GM18951 (cell line): Measurements from ENCODE around the gene LUC7L.
"Not testable (repeated sequence)": the region's sequence is repeated elsewhere in the genome, so short reads cannot be mapped to it uniquely, and the experiment has no call there.

Source experiments
- POLR2A ChIP-seq: IDR thresholded peaks from 4 replicates; pipeline ENCODE4 v1.6.1; 2011; ENCODE audit warnings: mild to moderate bottlenecking; ENCODE audit not compliant: insufficient read length, insufficient read depth; ENCODE audit errors: extremely low read depth
- in situ Hi-C: fragments of 300-500 bp; cut with MboI; formaldehyde crosslinking; loops from one replicate; pipeline ENCODE4 v1.12.0; 2022; ENCODE audit warnings: low sequenced_read_pairs, mixed read lengths, inconsistent platforms; ENCODE audit not compliant: unreplicated experiment

LUC7L gene

GRCh38 chr16:266258-267164 lies 37.3 kb upstream of the LUC7L start:
- in situ Hi-C loops = no loop called here
- no peak for TF ChIP-seq POLR2A

DNA sequence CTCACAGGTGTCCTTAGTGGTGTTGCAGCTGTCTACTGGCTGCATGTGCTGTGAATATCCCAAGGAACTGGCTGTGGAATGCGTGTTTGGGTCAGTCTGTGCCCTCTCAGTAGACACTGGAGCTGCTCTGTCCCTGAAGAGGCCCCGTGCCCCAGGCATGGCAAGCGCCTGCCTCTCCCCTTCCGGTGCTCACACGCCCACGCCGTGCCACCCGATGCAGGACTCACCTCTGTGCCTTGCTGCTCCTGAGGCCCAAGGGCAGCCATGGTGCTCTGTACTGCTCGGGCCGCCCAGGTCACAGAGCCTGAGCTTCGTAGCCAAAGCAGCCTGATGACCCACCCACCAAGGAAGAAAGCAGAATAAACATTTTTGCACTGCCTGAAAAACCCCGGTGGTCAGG lies 36.5 kb upstream of the LUC7L start:
- in situ Hi-C loops = no loop called here

DNA sequence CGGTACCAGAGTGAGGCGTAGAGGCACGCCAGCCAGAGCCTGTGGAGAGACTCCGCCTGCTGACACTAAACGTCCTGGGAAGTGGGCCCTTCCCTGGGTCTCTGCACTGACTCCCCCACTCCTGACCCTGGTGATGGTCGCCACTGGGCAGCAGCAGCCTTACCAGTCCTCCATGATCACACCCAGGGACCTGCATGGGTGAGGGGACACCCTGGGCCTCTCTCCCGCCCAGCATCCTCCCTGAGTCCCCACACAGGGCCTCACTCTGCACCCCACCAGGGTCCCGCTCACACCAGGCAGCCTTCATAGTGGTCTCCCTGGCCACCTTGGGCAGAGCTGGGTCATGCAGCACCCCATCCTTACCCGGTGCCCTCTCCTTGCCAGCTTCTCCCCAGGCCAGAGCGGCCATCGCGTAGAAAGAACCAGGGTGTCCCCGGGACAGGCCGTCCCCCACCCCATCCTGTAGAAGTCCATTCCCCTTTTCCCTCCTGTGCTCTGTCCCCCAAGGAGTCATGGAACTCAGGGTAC lies 35.8 kb upstream of the LUC7L start:
- no peak for TF ChIP-seq POLR2A
- in situ Hi-C loops = no loop called here

More for the DNA sequence above, 36.5 kb upstream of the LUC7L start:
- no peak for TF ChIP-seq POLR2A

DNA sequence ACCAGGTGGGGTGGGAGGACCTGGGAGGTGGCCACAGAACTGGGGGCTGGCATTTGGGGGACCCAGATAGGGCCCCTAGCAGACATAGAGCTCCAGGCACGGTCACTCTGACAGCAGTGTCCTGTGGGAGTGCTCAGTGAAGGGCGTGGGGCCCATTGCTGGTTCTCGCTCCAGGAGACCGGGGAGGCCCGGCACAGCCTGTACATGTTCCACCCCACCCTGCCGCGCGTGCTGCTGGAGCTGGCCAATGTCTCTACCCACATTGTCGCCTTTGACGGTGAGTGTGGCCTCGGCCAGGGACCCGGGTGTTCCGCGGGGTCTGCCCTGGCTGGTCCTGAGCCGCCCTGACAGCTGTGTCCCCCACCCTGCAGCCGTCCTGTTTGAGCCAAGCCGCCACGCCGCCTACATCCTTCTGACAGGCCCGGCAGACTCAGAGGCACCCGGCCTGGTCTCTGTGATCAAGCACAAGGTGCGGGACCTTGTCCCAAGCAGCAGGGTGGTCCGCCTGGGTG lies 35.2 kb upstream of the LUC7L start:
- in situ Hi-C loops = no loop called here
- no peak for TF ChIP-seq POLR2A

GRCh38 chr16:263944-264343 lies 34.7 kb upstream of the LUC7L start:
- in situ Hi-C loops = no loop called here
- no peak for TF ChIP-seq POLR2A

GRCh38 chr16:263182-263774 lies 34.0 kb upstream of the LUC7L start:
- TF ChIP-seq POLR2A = no peak
- in situ Hi-C loops = no loop called here

DNA sequence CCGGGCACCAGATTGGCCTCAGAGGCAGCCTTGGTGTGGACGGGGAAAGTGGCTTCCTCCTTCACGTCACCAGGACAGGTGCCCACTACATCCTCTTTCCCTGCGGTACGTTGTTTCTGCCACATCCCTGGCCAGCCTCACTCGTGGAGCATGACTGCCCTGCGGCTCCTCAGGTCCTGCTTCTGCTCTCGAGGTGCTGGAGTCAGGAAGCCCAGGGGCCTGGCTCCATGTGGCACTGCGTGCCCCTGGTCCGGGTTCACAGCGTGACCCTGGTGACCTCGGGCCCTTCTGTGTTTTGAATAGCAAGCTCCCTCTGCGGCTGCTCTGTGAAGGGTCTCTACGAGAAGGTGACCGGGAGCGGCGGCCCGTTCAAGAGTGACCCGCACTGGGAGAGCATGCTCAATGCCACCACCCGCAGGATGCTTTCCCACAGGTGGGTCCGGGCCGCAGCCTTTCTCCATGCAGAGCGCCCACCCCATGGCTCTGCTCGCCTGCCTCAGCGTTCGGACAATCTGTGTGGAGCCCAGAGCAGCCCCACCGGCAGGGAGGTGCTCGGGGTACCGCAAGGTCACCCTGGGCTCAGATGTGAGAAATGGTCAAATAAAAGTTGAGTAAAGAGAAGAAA lies 33.0 kb upstream of the LUC7L start:
- in situ Hi-C loops = no loop called here
- TF ChIP-seq POLR2A = no peak

- in situ Hi-C loops = no loop called here
- no peak for TF ChIP-seq POLR2A
These were observed 31.9 kb upstream of the LUC7L start for GRCh38 chr16:261031-261691.

GRCh38 chr16:260326-260725 lies 31.1 kb upstream of the LUC7L start:
- TF ChIP-seq POLR2A = no peak
- in situ Hi-C loops = no loop called here

DNA sequence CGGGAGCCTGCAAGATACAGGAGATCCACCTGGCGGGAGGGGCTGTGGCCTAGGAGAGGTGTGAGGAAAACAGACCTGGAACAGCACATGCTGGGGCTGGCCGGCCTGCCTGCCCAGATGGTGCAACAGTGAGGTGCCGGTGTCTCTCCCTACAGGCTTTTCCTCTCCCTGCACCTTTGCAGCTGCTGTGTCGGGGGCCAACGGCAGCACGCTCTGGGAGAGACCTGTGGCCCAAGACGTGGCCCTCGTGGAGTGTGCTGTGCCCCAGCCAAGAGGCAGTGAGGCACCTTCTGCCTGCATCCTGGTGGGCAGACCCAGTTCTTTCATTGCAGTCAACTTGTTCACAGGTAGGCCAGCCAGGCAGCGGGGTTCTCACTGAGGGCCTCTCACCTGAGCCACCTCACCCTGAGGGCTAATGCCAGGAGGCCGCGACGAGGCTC lies 30.6 kb upstream of the LUC7L start:
- in situ Hi-C loops = no loop called here
- no peak for TF ChIP-seq POLR2A

DNA sequence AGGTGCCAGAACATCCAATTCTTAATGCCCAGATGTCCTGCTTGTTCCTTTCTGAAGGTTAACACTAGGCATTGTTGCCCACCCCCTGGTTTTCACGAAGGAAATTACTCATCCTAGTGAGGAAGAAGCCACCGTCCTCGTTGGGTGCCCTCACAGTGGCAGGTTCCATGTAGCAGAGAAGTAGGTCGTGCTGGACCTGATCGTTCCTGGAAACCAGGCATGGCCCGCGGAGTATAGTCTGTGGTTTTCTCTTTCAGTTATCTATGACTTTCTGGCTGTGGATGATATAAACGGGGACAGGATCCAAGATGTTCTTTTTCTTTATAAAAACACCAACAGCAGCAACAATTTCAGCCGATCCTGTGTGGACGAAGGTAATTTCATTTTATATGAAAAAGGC lies 30.0 kb upstream of the LUC7L start:
- no peak for TF ChIP-seq POLR2A

DNA sequence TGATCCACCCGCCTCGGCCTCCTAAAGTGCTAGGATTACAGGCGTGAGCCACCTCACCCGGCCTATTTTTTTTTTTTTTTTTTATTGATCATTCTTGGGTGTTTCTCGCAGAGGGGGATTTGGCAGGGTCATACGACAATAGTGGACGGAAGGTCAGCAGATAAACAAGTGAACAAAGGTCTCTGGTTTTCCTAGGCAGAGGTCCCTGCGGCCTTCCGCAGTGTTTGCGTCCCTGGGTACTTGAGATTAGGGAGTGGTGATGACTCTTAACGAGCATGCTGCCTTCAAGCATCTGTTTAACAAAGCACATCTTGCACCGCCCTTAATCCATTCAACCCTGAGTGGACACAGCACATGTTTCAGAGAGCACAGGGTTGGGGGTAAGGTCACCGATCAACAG lies 28.8 kb upstream of the LUC7L start:
- in situ Hi-C loops = not testable (repeated sequence)

More for the DNA sequence above, 30.0 kb upstream of the LUC7L start:
- in situ Hi-C loops = no loop called here

DNA sequence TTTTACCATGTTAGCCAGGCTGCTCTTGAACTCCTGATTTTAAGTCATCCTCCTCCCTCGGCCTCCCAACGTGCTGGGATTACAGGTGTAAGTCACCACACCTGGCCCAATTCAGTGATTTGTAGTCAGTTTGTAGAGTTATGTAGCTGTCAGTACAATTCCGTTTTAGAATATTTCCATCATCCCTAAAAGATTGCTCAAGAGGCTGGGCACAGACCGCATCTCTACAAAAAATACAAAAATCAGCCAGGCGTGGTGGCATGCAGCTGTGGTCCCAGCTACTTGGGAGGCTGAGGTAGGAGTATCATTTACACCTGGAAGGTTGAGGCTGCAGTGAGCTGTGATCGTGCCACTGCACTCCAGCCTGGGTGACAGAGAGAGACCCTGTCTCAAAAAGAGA lies 25.9 kb upstream of the LUC7L start:
- in situ Hi-C loops = no loop called here
- TF ChIP-seq POLR2A = no peak
